NCI-H2029 (cell line): ENCODE data around the gene NXPH2.

Source experiments
- DNase-seq: peaks from one replicate; lab custom pipeline; 2025; lab: John Stamatoyannopoulos, UW

Gene NXPH2

DNA sequence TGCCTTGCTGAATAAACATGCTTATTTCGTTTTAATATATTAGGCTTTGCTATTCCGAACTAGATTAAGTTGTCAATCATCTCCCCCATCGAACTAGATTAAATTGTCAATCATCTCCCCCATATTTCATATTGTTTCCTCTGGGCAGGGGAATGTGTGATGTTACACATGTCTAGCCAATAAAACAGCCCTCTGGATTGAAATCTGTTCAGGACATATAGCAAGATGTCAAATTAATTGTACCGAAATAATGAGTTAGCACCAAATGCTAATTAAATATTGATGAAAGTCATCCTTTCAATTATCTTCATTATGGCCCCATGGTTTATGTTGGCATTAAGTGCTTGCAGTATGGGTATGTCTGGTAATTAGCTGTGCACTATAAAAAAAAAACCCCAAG lies 143.1 kb downstream of the NXPH2 start:
- DNase-seq: no peak

DNA sequence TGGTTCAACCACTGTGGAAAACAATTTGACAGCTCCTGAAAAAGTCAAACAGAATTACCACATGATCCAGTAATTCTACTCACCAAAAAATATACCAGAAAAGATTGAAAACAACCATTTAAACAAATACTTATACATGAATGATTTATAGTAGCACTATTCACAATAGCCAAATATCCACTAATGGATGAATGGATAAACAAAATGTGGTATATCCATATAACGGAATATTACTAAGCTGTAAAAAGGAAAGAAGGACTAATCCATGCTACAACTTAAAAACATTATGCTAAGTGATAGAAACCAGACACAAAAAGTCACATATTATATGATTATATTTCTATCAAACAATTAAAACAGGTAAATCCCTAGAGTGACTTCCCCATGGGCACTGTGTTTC lies 147.1 kb downstream of the NXPH2 start:
- no peak for DNase-seq

DNA sequence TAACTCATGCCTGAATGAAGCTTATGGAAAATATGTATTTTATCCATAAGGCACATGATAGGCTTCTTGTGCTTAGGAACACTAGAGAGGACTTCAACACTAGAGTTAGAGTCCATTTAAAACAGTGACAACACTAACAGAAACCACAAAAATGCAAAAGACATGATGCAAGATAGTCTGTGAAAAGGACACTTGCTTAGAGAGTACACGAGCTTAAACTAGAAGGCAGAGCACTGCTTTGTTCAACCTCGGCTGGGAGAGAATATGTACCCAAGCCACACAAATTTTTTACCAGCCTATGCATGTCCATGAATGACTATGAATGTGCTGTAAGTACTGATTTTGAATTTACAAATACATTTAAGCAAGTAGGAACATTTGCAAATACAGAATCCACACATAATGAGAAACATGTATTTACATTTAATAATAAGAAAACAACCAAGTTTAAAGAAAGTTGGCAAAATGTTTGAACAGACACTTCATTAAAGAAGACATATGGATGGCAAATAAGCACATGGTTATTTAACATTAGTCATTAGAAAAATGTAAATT lies 148.0 kb downstream of the NXPH2 start:
- DNase-seq: no peak

DNA sequence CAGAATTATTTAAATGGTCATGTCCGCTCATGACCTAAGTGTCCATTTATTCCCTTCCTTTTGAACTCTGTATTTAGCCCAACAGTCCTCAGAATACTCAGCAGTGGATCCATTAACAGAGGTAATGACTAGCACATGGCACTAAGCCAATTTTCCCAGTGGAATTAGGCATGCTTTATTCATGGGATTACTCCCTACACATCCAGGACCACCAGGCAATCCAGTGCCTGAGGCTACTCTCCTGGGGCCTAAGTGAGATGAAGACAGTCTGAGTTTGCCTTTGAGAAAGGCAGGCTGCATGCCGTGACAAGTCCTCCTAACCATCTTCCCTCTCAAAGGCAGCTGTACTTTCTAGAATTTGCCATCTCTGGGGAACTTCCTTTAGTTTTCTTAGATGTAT lies 150.0 kb downstream of the NXPH2 start:
- no peak for DNase-seq

DNA sequence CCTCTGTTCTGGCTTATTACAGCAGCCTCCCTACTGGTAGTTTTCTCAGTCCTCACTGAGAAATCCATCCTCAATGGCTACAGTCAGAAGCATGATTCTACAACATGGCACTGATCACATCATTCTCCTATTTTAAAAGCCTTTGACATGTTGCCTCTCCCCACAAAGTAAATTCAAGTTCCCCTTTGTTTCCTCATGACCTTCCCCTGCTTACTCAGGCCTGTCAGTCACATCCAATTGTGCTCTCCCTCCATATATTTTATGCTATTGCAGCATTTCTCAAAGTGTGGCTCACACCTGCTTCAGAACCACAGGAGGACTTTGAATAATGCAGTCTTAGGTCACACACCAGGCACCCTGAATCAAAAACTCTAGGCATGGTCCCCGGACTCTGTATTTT lies 154.0 kb downstream of the NXPH2 start:
- no peak for DNase-seq

DNA sequence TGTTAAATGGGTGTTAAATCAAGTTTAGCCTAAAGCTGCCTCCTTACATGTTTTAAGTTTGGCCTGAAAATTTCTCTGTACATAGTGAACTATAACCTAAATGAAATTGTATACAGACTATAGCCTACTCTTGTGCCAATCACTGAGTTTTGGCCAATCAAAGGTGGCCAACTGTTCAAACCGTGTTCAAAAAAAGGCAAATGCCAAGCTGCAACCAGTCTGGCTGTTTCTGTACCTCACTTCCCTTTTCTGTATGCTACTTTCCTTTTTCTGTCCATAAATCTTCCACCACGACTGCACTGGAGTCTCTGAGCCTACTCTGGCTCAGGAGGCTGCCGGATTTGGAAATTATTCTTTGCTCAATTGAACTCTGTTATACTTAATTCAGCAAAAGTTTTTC lies 157.6 kb downstream of the NXPH2 start:
- DNase-seq: no peak

DNA sequence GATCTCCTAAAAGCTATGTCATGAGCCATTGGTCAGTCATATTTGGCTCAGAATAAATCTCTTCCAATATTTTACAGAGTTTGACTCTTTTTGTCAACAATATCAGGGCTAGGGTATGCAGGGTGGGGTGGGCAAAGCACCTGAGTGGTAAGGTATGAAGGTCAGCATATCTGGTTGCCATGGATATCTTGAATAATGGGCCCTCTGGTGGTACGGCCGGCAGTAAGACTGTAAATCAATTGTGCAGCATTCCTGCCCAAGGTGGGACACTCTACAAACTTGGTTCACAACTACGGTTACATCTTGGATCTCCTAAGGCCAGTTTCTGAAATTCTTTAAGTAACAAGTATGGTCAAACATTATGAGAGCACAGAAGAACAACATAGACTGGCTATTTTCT lies 159.1 kb downstream of the NXPH2 start:
- no peak for DNase-seq

DNA sequence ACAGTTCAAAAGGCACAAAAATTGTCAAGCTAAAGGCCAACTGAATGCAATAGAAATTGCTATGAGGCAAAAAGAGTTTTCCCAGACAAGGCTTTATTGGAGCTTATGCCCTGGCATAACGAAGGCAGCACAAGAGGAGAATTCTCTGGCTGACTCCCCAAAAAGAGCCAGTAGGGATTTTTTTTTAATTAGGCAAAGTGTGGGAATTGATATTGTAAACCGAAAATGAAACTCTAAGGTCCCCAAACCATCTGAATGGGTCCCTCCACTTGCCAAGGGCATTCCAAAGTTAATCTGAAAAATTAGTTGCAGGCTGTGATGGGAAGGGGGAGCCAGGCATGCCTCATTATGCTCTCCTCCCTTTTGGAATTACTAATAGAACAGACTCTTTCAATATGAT lies 159.8 kb downstream of the NXPH2 start:
- DNase-seq: no peak
